HCT116 (cell line): ENCODE results near the gene ATXN1. TPM values are rescaled to one million over a fixed set of nuclear protein-coding genes. Genes with fewer than 3 reads are reported as not detected.

Source experiments
- ATAC-seq: fragments of 200-7000 bp; cut with Tn5 transposase; 2 replicates; pipeline ENCODE4 v1.9.1; 2020; ENCODE audit warnings: mild to moderate bottlenecking, moderate library complexity
- BruUV-seq: library from RNA; stranded (reverse); fragments of 400-500 nt; replicated peaks from 2 replicates; lab custom pipeline; 2021; lab: Mats Ljungman, UMichigan
- CTCF ChIA-PET: fragments of 300-600 bp; sonication (Branson Sonifier 250); formaldehyde crosslinking; loops from one replicate; lab custom pipeline; 2021; ENCODE audit warnings: antibody characterized with exemption; lab: Charles Lee
- POLR2A ChIA-PET: fragments of 300-600, 350-600 bp; sonication (Branson Sonifier 250); formaldehyde crosslinking; loops from one replicate; lab custom pipeline; 2021; ENCODE audit warnings: antibody characterized with exemption; lab: Charles Lee
- RAD21 ChIA-PET, 2 experiments: fragments of 300-600 bp; sonication (Branson Sonifier 250); formaldehyde crosslinking; loops; one replicate each; lab custom pipeline; 2023; ENCODE audit warnings: low total read pairs in 2 of 2; ENCODE audit not compliant: uncharacterized antibody in 2 of 2, unreplicated experiment in 2 of 2, low non-redundant PET in 1 of 2; lab: Charles Lee
- DNase-seq: peaks from one replicate; pipeline ENCODE4 v3.0.0-alpha.2; 2010; ENCODE audit warnings: low read depth, low spot score
- H2AFZ ChIP-seq: fragments of 200-600 bp; shearing (Covaris generic), sonication (generic); 2 replicates; pipeline ENCODE4 v1.6.1; 2017; ENCODE audit warnings: low read depth, mixed run types, mixed read lengths, antibody characterized with exemption, low read length; ENCODE audit not compliant: poor library complexity, severe bottlenecking
- H3K27ac ChIP-seq: 2 replicates; pipeline ENCODE4 v1.5.1; 2012; ENCODE audit warnings: low read depth, low read length
- H3K27me3 ChIP-seq: fragments of 200-600 bp; sonication (generic); 2 replicates; pipeline ENCODE4 v1.6.1; 2016; ENCODE audit warnings: mixed run types, low read length, mixed read lengths; ENCODE audit not compliant: insufficient read depth
- H3K36me3 ChIP-seq, 2 experiments: fragments of 200-500 bp in 1 of 2; fragments of 200-600 bp in 1 of 2; sonication (Bioruptor generic) in 1 of 2; sonication (generic) in 1 of 2; 2 replicates each; pipeline versions ENCODE4 v1.5.1 to v1.6.1; 2014 to 2016; ENCODE audit warnings: low read length in 2 of 2, inconsistent platforms in 1 of 2, mixed read lengths in 1 of 2, mixed run types in 1 of 2; ENCODE audit not compliant: insufficient read depth in 2 of 2, control insufficient read depth in 1 of 2
- H3K4me1 ChIP-seq, 2 experiments: fragments of 200-600 bp in 1 of 2; sonication (generic) in 1 of 2; 2 replicates each; pipeline versions ENCODE4 v1.5.1 to v1.6.1; 2012 to 2017; ENCODE audit warnings: low read length in 2 of 2, inconsistent platforms in 1 of 2, mild to moderate bottlenecking in 1 of 2, mixed read lengths in 1 of 2, mixed run types in 1 of 2, moderate library complexity in 1 of 2; ENCODE audit not compliant: insufficient read depth in 2 of 2, control insufficient read depth in 1 of 2
- H3K4me2 ChIP-seq: fragments of 200-600 bp; sonication (generic); 2 replicates; pipeline ENCODE4 v1.6.1; 2017; ENCODE audit warnings: mixed run types, low read length, mixed read lengths
- H3K4me3 ChIP-seq, 2 experiments: fragments of 200-600 bp in 1 of 2; sonication (generic) in 1 of 2; replicated peaks in 1 of 2; 2 replicates each; pipeline ENCODE4 v1.5.1; 2011 to 2016; ENCODE audit warnings: low read length in 2 of 2, control low read depth in 1 of 2, low read depth in 1 of 2, mild to moderate bottlenecking in 1 of 2, mixed read lengths in 1 of 2, mixed run types in 1 of 2
- H3K79me2 ChIP-seq: fragments of 200-600 bp; sonication (generic); 2 replicates; pipeline ENCODE4 v1.6.1; 2017; ENCODE audit warnings: mild to moderate bottlenecking, mixed run types, low read length, moderate library complexity, mixed read lengths; ENCODE audit not compliant: insufficient read depth
- H3K9ac ChIP-seq: fragments of 200-600 bp; sonication (generic); 2 replicates; pipeline ENCODE4 v1.6.1; 2016; ENCODE audit warnings: low read length, mixed read lengths
- H3K9me2 ChIP-seq: fragments of 200-600 bp; sonication (generic), shearing (Covaris generic); 2 replicates; pipeline ENCODE4 v1.6.1; 2017; ENCODE audit warnings: mixed run types, mild to moderate bottlenecking, moderate library complexity; ENCODE audit not compliant: insufficient read depth
- H3K9me3 ChIP-seq, 2 experiments: fragments of 200-500 bp in 1 of 2; fragments of 200-600 bp in 1 of 2; sonication (Bioruptor generic) in 1 of 2; sonication (generic) in 1 of 2; 2 replicates each; pipeline ENCODE4 v1.6.1; 2014 to 2017; ENCODE audit warnings: low read length in 2 of 2, mixed read lengths in 2 of 2, inconsistent platforms in 1 of 2, low read depth in 1 of 2, mild to moderate bottlenecking in 1 of 2, mixed run types in 1 of 2, moderate library complexity in 1 of 2; ENCODE audit not compliant: control insufficient read depth in 1 of 2, insufficient read depth in 1 of 2
- H4K20me1 ChIP-seq: fragments of 200-600 bp; sonication (generic), shearing (Covaris generic); 2 replicates; pipeline ENCODE4 v1.6.1; 2017; ENCODE audit warnings: mixed run types, mild to moderate bottlenecking, moderate library complexity; ENCODE audit not compliant: insufficient read depth
- ATF3 ChIP-seq: IDR thresholded peaks from 2 replicates; pipeline ENCODE4 v1.6.1; 2012
- CBX3 ChIP-seq: IDR thresholded peaks from 2 replicates; pipeline ENCODE4 v1.6.1; 2012; ENCODE audit warnings: low read depth
- CEBPB ChIP-seq: IDR thresholded peaks from 2 replicates; pipeline ENCODE4 v1.6.1; 2012; ENCODE audit warnings: low read depth
- CTCF ChIP-seq, 3 experiments: fragments of 200-600 bp in 1 of 3; sonication (generic) in 1 of 3; IDR thresholded peaks in 2 of 3; conservative IDR thresholded peaks in 1 of 3; 2 replicates each; pipeline ENCODE4 v1.5.1; 2012 to 2017; ENCODE audit warnings: low read depth in 2 of 3, low read length in 2 of 3, antibody characterized with exemption in 1 of 3, borderline replicate concordance in 1 of 3, control low read depth in 1 of 3, mild to moderate bottlenecking in 1 of 3, mixed read lengths in 1 of 3, mixed run types in 1 of 3, moderate library complexity in 1 of 3; ENCODE audit not compliant: insufficient read depth in 1 of 3
- ELF1 ChIP-seq: IDR thresholded peaks from 2 replicates; pipeline ENCODE4 v1.6.1; 2012; ENCODE audit warnings: low read depth, borderline replicate concordance
- EZH2 ChIP-seq: fragments of 200-600 bp; sonication (generic); IDR thresholded peaks from 2 replicates; pipeline ENCODE4 v1.6.1; 2017; ENCODE audit warnings: antibody characterized with exemption, mixed run types
- MAX ChIP-seq: IDR thresholded peaks from 2 replicates; pipeline ENCODE4 v1.6.1; 2012
- RAD21 ChIP-seq: IDR thresholded peaks from 2 replicates; pipeline ENCODE4 v1.6.1; 2012; ENCODE audit warnings: low read depth, mild to moderate bottlenecking
- SIN3A ChIP-seq: IDR thresholded peaks from 2 replicates; pipeline ENCODE4 v1.6.1; 2012; ENCODE audit warnings: low read depth
- SP1 ChIP-seq: IDR thresholded peaks from 2 replicates; pipeline ENCODE4 v1.6.1; 2012; ENCODE audit warnings: low read depth
- YY1 ChIP-seq: IDR thresholded peaks from 2 replicates; pipeline ENCODE4 v1.6.1; 2011; ENCODE audit warnings: low read length, low read depth, moderate library complexity, mild to moderate bottlenecking; ENCODE audit not compliant: insufficient replicate concordance; ENCODE audit errors: extremely low read depth
- ZBTB33 ChIP-seq: IDR thresholded peaks from 2 replicates; pipeline ENCODE4 v1.6.1; 2011; ENCODE audit warnings: mild to moderate bottlenecking, low read length, moderate library complexity; ENCODE audit not compliant: insufficient replicate concordance; ENCODE audit errors: extremely low read depth
- ZFX ChIP-seq: fragments of 450-650 bp; IDR thresholded peaks from 2 replicates; pipeline ENCODE4 v1.6.1; 2017
- ZNF274 ChIP-seq: fragments of 200-500 bp; sonication (Bioruptor generic); IDR thresholded peaks from 2 replicates; pipeline ENCODE4 v1.6.1; 2014; ENCODE audit warnings: mild to moderate bottlenecking, low read depth, low read length, inconsistent platforms
- intact Hi-C: fragments of 100-400 bp; cut with micrococcal nuclease; formaldehyde crosslinking; loops from 2 replicates; pipeline ENCODE4 v1.10.0; 2022
- total RNA-seq: library from RNA; stranded (reverse); gene quantifications from one replicate; pipeline ENCODE4 v1.2.1, GENCODE V29; 2021; ENCODE audit not compliant: unreplicated experiment

Gene ATXN1
- total RNA-seq, 1 experiment from 2014 or later, result 21.0 TPM

- CTCF ChIA-PET, result interaction anchor here (2.0 to 2.4 kb wide), 3 partner anchors 15 to 576 kb away, joined by 7 to 25 read pairs (median 9); partner anchors contain the start of gene ATXN1
- BruUV-seq, result no TSS peak
- Histone ChIP-seq H3K4me1 (peaks cover 30 to 40% of the 10 kb centered on the region in 2 experiments), H3K36me3 (no peaks in the 10 kb centered on the region), H3K9ac (no peak overlapping the region), H3K27ac (no peak overlapping the region), H4K20me1 (no peaks in the 10 kb centered on the region), H3K4me3 (no peak overlapping the region), H3K79me2 (no peaks in the 10 kb centered on the region), H2AFZ (no peak overlapping the region), H3K27me3 (no peaks in the 10 kb centered on the region), H3K9me2 (no peaks in the 10 kb centered on the region), H3K9me3 (no peaks in the 10 kb centered on the region), H3K4me2 (no peak overlapping the region)
- POLR2A ChIA-PET, result interaction anchor here (2.1 kb wide), 1 partner anchor 215 kb away, joined by 5 read pairs; no protein-coding TSS in a partner anchor
- intact Hi-C loops, result loop anchor here (2.0 to 5.0 kb wide), 3 partner anchors 177 to 457 kb away; partner anchors contain the start of gene ATXN1
- TF ChIP-seq MAX, result no peak
- TF ChIP-seq ATF3, result no peak
- DNase-seq (no peak), ATAC-seq (no peak)
- RAD21 ChIA-PET, result interaction anchor here in 1 of 2 experiments (1.2 kb wide), 1 partner anchor 202 kb away, joined by 3 read pairs; no protein-coding TSS in a partner anchor
Measured at GRCh38 chr6:16510245-16510644, 251.0 kb downstream of the ATXN1 start.

- BruUV-seq, result no TSS peak
- CTCF ChIA-PET, result no interaction called here
- POLR2A ChIA-PET, result no interaction called here
- TF ChIP-seq SIN3A (no peak), CEBPB (no peak), SP1 (no peak), ZFX (no peak), CBX3 (no peak), ZNF274 (no peak), CTCF (IDR thresholded peaks at IDR 0.05 in 2 of 3, conservative IDR thresholded peaks at IDR 0.05 in 1 of 3; ENCODE audit: borderline replicate concordance in 1 of 3, insufficient read depth in 1 of 3, low read depth in 2 of 3, low read length in 2 of 3) (no peak), ELF1 (no peak), MAX (no peak), EZH2 (no peak), ATF3 (no peak), YY1 (no peak), RAD21 (no peak), ZBTB33 (no peak)
Measured at GRCh38 chr6:16508959-16509358, 252.3 kb downstream of the ATXN1 start.

More at GRCh38 chr6:16508959-16509358, 252.3 kb downstream of the ATXN1 start:
- Histone ChIP-seq H2AFZ (no peak overlapping the region), H3K9me2 (no peaks in the 10 kb centered on the region), H3K27ac (no peak overlapping the region), H3K4me2 (no peak overlapping the region), H3K9ac (no peak overlapping the region), H3K4me3 (no peak overlapping the region), H3K36me3 (no peaks in the 10 kb centered on the region), H3K4me1 (peaks cover 24 to 33% of the 10 kb centered on the region in 2 experiments), H4K20me1 (no peaks in the 10 kb centered on the region), H3K79me2 (no peaks in the 10 kb centered on the region), H3K27me3 (no peaks in the 10 kb centered on the region), H3K9me3 (no peaks in the 10 kb centered on the region)
- ATAC-seq, result no peak
- no peak for DNase-seq
- intact Hi-C loops, result loop anchor here (5.0 kb wide), 1 partner anchor 578 kb away; no protein-coding TSS in a partner anchor
- RAD21 ChIA-PET, result no interaction called here
